ENCODE measurements around the gene COPZ2.
"Not testable (repeated sequence)": the region's sequence is repeated elsewhere in the genome, so short reads cannot be mapped to it uniquely, and the experiment has no call there.

Gene COPZ2

GRCh38 chr17:48055531-48056245 lies 18.1 kb upstream of the COPZ2 start:
- no peak for DNase-seq

GRCh38 chr17:48054238-48055185 lies 16.9 kb upstream of the COPZ2 start:
- DNase-seq: peak; percentile 55 to 66

- no peak for DNase-seq
These were observed 16.2 kb upstream of the COPZ2 start for GRCh38 chr17:48053758-48054237.

GRCh38 chr17:48052956-48053757 lies 15.6 kb upstream of the COPZ2 start:
- DNase-seq: peak in 1 of 2 donors; percentile 42

- peak in 1 of 2 donors; percentile 13 for DNase-seq
These were observed 14.3 kb upstream of the COPZ2 start for GRCh38 chr17:48051706-48052486.

- DNase-seq: no peak
These were observed 13.7 kb upstream of the COPZ2 start for GRCh38 chr17:48051283-48051682.

- peak; percentile 58 to 82 for DNase-seq
These were observed 11.0 kb upstream of the COPZ2 start for GRCh38 chr17:48048384-48049126.

- peak; percentile 100 for DNase-seq
These were observed 10.3 kb upstream of the COPZ2 start, which contains the start of gene NFE2L1 for GRCh38 chr17:48047741-48048383. Gene NFE2L1, plus strand, starts transcription at chr17:48048359. Its CDS starts 2,760 bp downstream, at chr17:48051119.

- DNase-seq: no peak
These were observed 9.6 kb upstream of the COPZ2 start for GRCh38 chr17:48047113-48047740.

- no peak for DNase-seq
These were observed 8.7 kb upstream of the COPZ2 start for GRCh38 chr17:48046296-48046695.

- no peak for DNase-seq
These were observed 7.9 kb upstream of the COPZ2 start for GRCh38 chr17:48045316-48046001.

GRCh38 chr17:48044851-48045250 lies 7.3 kb upstream of the COPZ2 start:
- no peak for DNase-seq

- DNase-seq: no peak
These were observed 5.6 kb upstream of the COPZ2 start for GRCh38 chr17:48043176-48043575.

GRCh38 chr17:48038687-48039086 lies 1.1 kb upstream of the COPZ2 start:
- DNase-seq: no peak

GRCh38 chr17:48037838-48038323 lies 284 bp upstream of the COPZ2 start:
- DNase-seq: no peak

GRCh38 chr17:48036693-48037035 lies 933 bp downstream of the COPZ2 start:
- no peak for DNase-seq

GRCh38 chr17:48034734-48035133 lies 2.9 kb downstream of the COPZ2 start:
- not testable (repeated sequence) for DNase-seq

- DNase-seq: no peak
These were observed 5.6 kb downstream of the COPZ2 start for GRCh38 chr17:48031966-48032365.

GRCh38 chr17:48030531-48030930 lies 7.1 kb downstream of the COPZ2 start:
- no peak for DNase-seq

Measured in hippocampal formation (tissue), 2 donors.